K562 (cell line): ENCODE data around the gene SAPCD1. TPM values are rescaled to one million over a fixed set of nuclear protein-coding genes. Genes with fewer than 3 reads are reported as not detected.

ENCODE experiments used
- BRCA1 ChIP-seq, 2 experiments: fragments of 450-650 bp in 1 of 2; sonication (generic) in 1 of 2; formaldehyde crosslinking in 1 of 2; IDR thresholded peaks; 2 replicates each; pipeline versions ENCODE4 v1.5.0 to v1.6.1; 2017 to 2020; ENCODE audit warnings: mild to moderate bottlenecking in 1 of 2, missing genetic modification reagents in 1 of 2
- CBFB ChIP-seq: sonication (generic); formaldehyde crosslinking; IDR thresholded peaks from 2 replicates; pipeline ENCODE4 v1.4.0; 2020; ENCODE audit warnings: mild to moderate bottlenecking, missing genetic modification reagents
- CBX3 ChIP-seq, 2 experiments: IDR thresholded peaks; 1 replicate in 1 of 2; 2 replicates in 1 of 2; pipeline ENCODE4 v1.6.1; 2012; ENCODE audit warnings: inconsistent platforms in 2 of 2, low read length in 2 of 2, borderline replicate concordance in 1 of 2, control low read depth in 1 of 2
- CHD2 ChIP-seq: IDR thresholded peaks from 2 replicates; pipeline ENCODE4 v1.6.1; 2011; ENCODE audit warnings: low read depth, low read length
- KLF6 ChIP-seq: fragments of 250-450 bp; sonication (Bioruptor Pico); IDR thresholded peaks from 2 replicates; pipeline ENCODE4 v1.4.0; 2020; ENCODE audit warnings: mild to moderate bottlenecking, moderate library complexity, borderline replicate concordance
- MTF1 ChIP-seq: fragments of 250-450 bp; sonication (Bioruptor Pico); IDR thresholded peaks from 2 replicates; pipeline ENCODE4 v1.9.0; 2021; ENCODE audit warnings: moderate library complexity, mild to moderate bottlenecking, inconsistent platforms, borderline replicate concordance
- NELFE ChIP-seq: IDR thresholded peaks from 2 replicates; pipeline ENCODE4 v1.6.1; 2011; ENCODE audit warnings: mild to moderate bottlenecking; ENCODE audit not compliant: insufficient read depth, insufficient read length
- NR2C1 ChIP-seq, 2 experiments: fragments of 450-650 bp; IDR thresholded peaks; 2 replicates each; pipeline ENCODE4 v1.6.1; 2017; ENCODE audit warnings: mild to moderate bottlenecking in 2 of 2, antibody characterized with exemption in 1 of 2, inconsistent platforms in 1 of 2, missing compliant biosample characterization in 1 of 2, missing genetic modification characterization in 1 of 2
- OTX1 ChIP-seq: fragments of 450-650 bp; formaldehyde crosslinking; IDR thresholded peaks from 2 replicates; pipeline ENCODE4 v1.4.0; 2022; ENCODE audit warnings: mild to moderate bottlenecking
- PTBP1 ChIP-seq: fragments of 200-400 bp; formaldehyde crosslinking; IDR thresholded peaks from 2 replicates; pipeline ENCODE4 v1.6.1; 2017; ENCODE audit warnings: low read depth, low read length
- SMARCA5 ChIP-seq: fragments of 450-650 bp; IDR thresholded peaks from 2 replicates; pipeline ENCODE4 v1.6.1; 2016
- SRSF7 ChIP-seq: fragments of 200-400 bp; formaldehyde crosslinking; optimal IDR thresholded peaks from 2 replicates; pipeline ENCODE3; 2017; ENCODE audit warnings: mild to moderate bottlenecking, low read depth, low read length
- UBTF ChIP-seq, 2 experiments: IDR thresholded peaks; 2 replicates each; pipeline ENCODE4 v1.6.1; 2012; ENCODE audit warnings: improper control_type of control experiment in 2 of 2, low read depth in 2 of 2, low read length in 2 of 2, borderline replicate concordance in 1 of 2
- ZNF124 ChIP-seq: sonication (generic); formaldehyde crosslinking; IDR thresholded peaks from 2 replicates; pipeline ENCODE4 v1.8.1; 2022; ENCODE audit warnings: missing genetic modification reagents
- ZNF175 ChIP-seq: fragments of 200-800 bp; sonication (Bioruptor generic); IDR thresholded peaks from 2 replicates; pipeline ENCODE4 v1.6.1; 2016; ENCODE audit warnings: low read depth, mild to moderate bottlenecking, missing genetic modification characterization, missing compliant biosample characterization
- ZNF184 ChIP-seq: sonication (generic); formaldehyde crosslinking; IDR thresholded peaks from 2 replicates; pipeline ENCODE4 v1.5.0; 2020; ENCODE audit warnings: missing genetic modification reagents
- ZNF239 ChIP-seq: fragments of 250-450 bp; sonication (Bioruptor Pico); IDR thresholded peaks from 2 replicates; pipeline ENCODE4 v1.4.0; 2020; ENCODE audit warnings: mild to moderate bottlenecking
- ZNF316 ChIP-seq: fragments of 450-650 bp; IDR thresholded peaks from 2 replicates; pipeline ENCODE4 v1.6.1; 2016
- ZNF707 ChIP-seq: fragments of 250-450 bp; sonication (Bioruptor Pico); conservative IDR thresholded peaks from 2 replicates; pipeline ENCODE4 v1.8.0; 2022; ENCODE audit warnings: inconsistent platforms, mild to moderate bottlenecking, moderate library complexity
- polyA plus RNA-seq, 8 experiments: library from polyadenylated mRNA; depleted of rRNA in 4 of 8; stranded (reverse) in 5 of 8; unstranded in 3 of 8; fragments of >200 nt; fragmentation: Nextera tagmentation in 2 of 8; fragmentation: Illumina TruSeq in 1 of 8; extraction: Ambion mirVana in 2 of 8; extraction: Trizol in 1 of 8; gene quantifications; 2 replicates each; pipeline versions ENCODE4 v1.2.1 to v1.2.3, GENCODE V29; 2011 to 2014; ENCODE audit warnings: inconsistent platforms in 1 of 8, missing spikeins in 1 of 8
- total RNA-seq, 7 experiments: library from RNA; depleted of rRNA in 6 of 7; stranded (reverse); fragments of >200 nt in 6 of 7; fragmentation: Illumina TruSeq in 2 of 7; extraction: Trizol in 2 of 7; gene quantifications; 2 replicates each; pipeline versions ENCODE4 v1.2.1 to v1.2.3, GENCODE V29; 2011 to 2021; ENCODE audit warnings: low replicate concordance in 1 of 7
- TF ChIP-seq, protein P1 (sequence below): fragments of 450-650 bp; formaldehyde crosslinking; IDR thresholded peaks from 2 replicates; pipeline ENCODE4 v1.4.0; 2022; ENCODE audit warnings: missing genetic modification characterization
- TF ChIP-seq, protein P2 (sequence below): IDR thresholded peaks from 3 replicates; pipeline ENCODE4 v1.6.1; 2011; ENCODE audit warnings: borderline replicate concordance, mild to moderate bottlenecking, moderate library complexity; ENCODE audit not compliant: insufficient read length; ENCODE audit errors: extremely low read depth

The SAPCD1 gene
- total and polyA plus RNA-seq, 9 of the 15 experiments (the other 6 are each of a cell fraction or from before 2014, with no cell fraction given): 2.6 to 30.2 (median 7.4) TPM

DNA sequence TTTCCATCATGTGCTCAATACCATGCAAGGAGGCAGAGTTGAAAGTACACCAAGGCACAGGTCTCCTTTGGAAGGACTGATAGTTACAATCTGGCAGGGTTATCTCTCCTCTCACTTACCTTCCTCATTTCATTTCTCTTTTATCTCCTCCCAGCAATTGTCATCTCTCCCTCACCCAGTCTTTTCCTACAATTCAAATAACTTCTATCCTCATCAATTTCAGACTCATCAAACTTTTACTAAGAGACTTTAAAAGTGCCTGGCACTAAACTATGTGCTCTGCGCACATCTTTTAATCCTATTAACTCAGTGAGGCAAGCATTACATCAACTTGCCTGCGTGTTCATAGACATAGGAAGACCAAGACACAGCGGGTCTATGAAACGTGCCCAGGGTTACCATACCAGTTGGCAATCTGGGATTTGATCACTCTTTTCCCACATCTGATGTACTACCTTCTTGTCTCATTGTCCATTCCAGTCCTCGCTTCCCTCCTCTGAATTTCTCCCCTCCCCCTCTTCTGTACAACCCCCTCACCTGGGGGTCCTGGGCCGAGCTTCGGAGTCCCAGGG lies 31.9 kb downstream of the SAPCD1 start (continued):
- TF ChIP-seq, protein P1, sequence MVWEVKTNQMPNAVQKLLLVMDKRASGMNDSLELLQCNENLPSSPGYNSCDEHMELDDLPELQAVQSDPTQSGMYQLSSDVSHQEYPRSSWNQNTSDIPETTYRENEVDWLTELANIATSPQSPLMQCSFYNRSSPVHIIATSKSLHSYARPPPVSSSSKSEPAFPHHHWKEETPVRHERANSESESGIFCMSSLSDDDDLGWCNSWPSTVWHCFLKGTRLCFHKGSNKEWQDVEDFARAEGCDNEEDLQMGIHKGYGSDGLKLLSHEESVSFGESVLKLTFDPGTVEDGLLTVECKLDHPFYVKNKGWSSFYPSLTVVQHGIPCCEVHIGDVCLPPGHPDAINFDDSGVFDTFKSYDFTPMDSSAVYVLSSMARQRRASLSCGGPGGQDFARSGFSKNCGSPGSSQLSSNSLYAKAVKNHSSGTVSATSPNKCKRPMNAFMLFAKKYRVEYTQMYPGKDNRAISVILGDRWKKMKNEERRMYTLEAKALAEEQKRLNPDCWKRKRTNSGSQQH: no peak
- TF ChIP-seq UBTF (IDR thresholded peaks at IDR 0.05; ENCODE audit: borderline replicate concordance in 1 of 2, low read depth in 2 of 2, low read length in 2 of 2) (no peak; a peak in 1 of 4 replicates), NELFE (no peak), ZNF184 (CRISPR knock-in tag) (no peak), ZNF124 (CRISPR knock-in tag) (no peak), SMARCA5 (no peak), MTF1 (CRISPR knock-in tag) (no peak), SRSF7 (no peak), ZNF707 (no peak), PTBP1 (no peak), CBFB (CRISPR knock-in tag) (no peak), CBX3 (IDR thresholded peaks at IDR 0.05; ENCODE audit: borderline replicate concordance in 1 of 2, low read length in 2 of 2) (no peak; a peak in 1 of 3 replicates), ZNF316 (no peak; the same call in 1 of the 2 replicates), KLF6 (CRISPR knock-in tag) (no peak), NR2C1 (IDR thresholded peaks at IDR 0.05) (peak; percentile 62; the same call in 1 of the 2 replicates), NR2C1 (tag; IDR thresholded peaks at IDR 0.05) (0 out of 2 replicates have a peak, but pooled peaks have one; percentile 31), CHD2 (peak; percentile 49; the same call in 1 of the 2 replicates), ZNF175 (CRISPR knock-in tag) (no peak), ZNF239 (CRISPR knock-in tag) (no peak), BRCA1 (IDR thresholded peaks at IDR 0.05) (no peak), BRCA1 (CRISPR knock-in tag; IDR thresholded peaks at IDR 0.05) (no peak), OTX1 (CRISPR knock-in tag) (no peak)
- TF ChIP-seq, protein P2, sequence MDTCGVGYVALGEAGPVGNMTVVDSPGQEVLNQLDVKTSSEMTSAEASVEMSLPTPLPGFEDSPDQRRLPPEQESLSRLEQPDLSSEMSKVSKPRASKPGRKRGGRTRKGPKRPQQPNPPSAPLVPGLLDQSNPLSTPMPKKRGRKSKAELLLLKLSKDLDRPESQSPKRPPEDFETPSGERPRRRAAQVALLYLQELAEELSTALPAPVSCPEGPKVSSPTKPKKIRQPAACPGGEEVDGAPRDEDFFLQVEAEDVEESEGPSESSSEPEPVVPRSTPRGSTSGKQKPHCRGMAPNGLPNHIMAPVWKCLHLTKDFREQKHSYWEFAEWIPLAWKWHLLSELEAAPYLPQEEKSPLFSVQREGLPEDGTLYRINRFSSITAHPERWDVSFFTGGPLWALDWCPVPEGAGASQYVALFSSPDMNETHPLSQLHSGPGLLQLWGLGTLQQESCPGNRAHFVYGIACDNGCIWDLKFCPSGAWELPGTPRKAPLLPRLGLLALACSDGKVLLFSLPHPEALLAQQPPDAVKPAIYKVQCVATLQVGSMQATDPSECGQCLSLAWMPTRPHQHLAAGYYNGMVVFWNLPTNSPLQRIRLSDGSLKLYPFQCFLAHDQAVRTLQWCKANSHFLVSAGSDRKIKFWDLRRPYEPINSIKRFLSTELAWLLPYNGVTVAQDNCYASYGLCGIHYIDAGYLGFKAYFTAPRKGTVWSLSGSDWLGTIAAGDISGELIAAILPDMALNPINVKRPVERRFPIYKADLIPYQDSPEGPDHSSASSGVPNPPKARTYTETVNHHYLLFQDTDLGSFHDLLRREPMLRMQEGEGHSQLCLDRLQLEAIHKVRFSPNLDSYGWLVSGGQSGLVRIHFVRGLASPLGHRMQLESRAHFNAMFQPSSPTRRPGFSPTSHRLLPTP: no peak
